Measurements from ENCODE around the gene ST6GALNAC3. TPM values are rescaled to one million over a fixed set of nuclear protein-coding genes. Genes with fewer than 3 reads are reported as not detected.

Gene ST6GALNAC3
- total RNA-seq, 2 donors from 2014 or later, result 6.3 to 7.6 TPM

GRCh38 chr1:76627498-76627897 lies 553.0 kb downstream of the ST6GALNAC3 start:
- 91 to 96% methylated on average over 4 to 5 of the region's 5 CpGs for WGBS, 2 experiments (ENCODE audit: insufficient coverage in 1 of 2, insufficient read length in 1 of 2)
- Histone ChIP-seq H3K9ac (ENCODE audit: extremely low read depth, low read length, poor library complexity, severe bottlenecking) (no peak overlapping the region), H3K4me1 (ENCODE audit: control insufficient read depth, insufficient read depth, low read length) (no peaks in the 10 kb centered on the region), H3K27ac (ENCODE audit: low read depth, low read length) (no peak overlapping the region), H3K36me3 (ENCODE audit: control insufficient read depth, insufficient read depth, low read length) (no peaks in the 10 kb centered on the region), H3K9me3 (ENCODE audit: control insufficient read depth, low read length) (no peaks in the 10 kb centered on the region), H3K4me3 (ENCODE audit: low read length) (no peak overlapping the region), H3K27me3 (ENCODE audit: control insufficient read depth, insufficient read depth, low read length, poor library complexity, severe bottlenecking) (no peaks in the 10 kb centered on the region)
- TF ChIP-seq CTCF (conservative IDR thresholded peaks at IDR 0.05), result no peak
- Mint-ChIP-seq H3K36me3 (ENCODE audit: low read depth) (no peaks in the 10 kb centered on the region), H3K4me1 (peaks cover 2% of the 10 kb centered on the region), H3K27ac (no peak overlapping the region), H3K4me3 (no peak overlapping the region), H3K9me3 (no peaks in the 10 kb centered on the region), H3K27me3 (ENCODE audit: insufficient read depth) (no peaks in the 10 kb centered on the region)
- DNase-seq, result no peak

- no peaks in the 10 kb centered on the region for H3K9me3 Mint-ChIP-seq
- H3K27ac Mint-ChIP-seq, result no peak overlapping the region
- peaks cover 2% of the 10 kb centered on the region for H3K4me1 Mint-ChIP-seq
- Histone ChIP-seq H3K27me3 (ENCODE audit: control insufficient read depth, insufficient read depth, low read length, poor library complexity, severe bottlenecking) (no peaks in the 10 kb centered on the region), H3K9me3 (ENCODE audit: control insufficient read depth, low read length) (no peaks in the 10 kb centered on the region), H3K36me3 (ENCODE audit: control insufficient read depth, insufficient read depth, low read length) (no peaks in the 10 kb centered on the region), H3K4me1 (ENCODE audit: control insufficient read depth, insufficient read depth, low read length) (no peaks in the 10 kb centered on the region), H3K9ac (ENCODE audit: extremely low read depth, low read length, poor library complexity, severe bottlenecking) (no peak overlapping the region), H3K27ac (ENCODE audit: low read depth, low read length) (no peak overlapping the region), H3K4me3 (ENCODE audit: low read length) (no peak overlapping the region)
- TF ChIP-seq CTCF (conservative IDR thresholded peaks at IDR 0.05), result no peak
- H3K4me3 Mint-ChIP-seq, result no peak overlapping the region
- no peaks in the 10 kb centered on the region for H3K27me3 Mint-ChIP-seq (ENCODE audit: insufficient read depth)
- H3K36me3 Mint-ChIP-seq (ENCODE audit: low read depth), result no peaks in the 10 kb centered on the region
- no peak for DNase-seq
Measured at GRCh38 chr1:76627901-76628300, 553.4 kb downstream of the ST6GALNAC3 start.

- DNase-seq, result no peak
- no peaks in the 10 kb centered on the region for H3K9me3 ChIP-seq (ENCODE audit: control insufficient read depth, low read length)
- 95 to 100% methylated on average over 2 to 3 of the region's 3 CpGs for WGBS, 2 experiments (ENCODE audit: insufficient coverage in 1 of 2, insufficient read length in 1 of 2)
- no peak overlapping the region for H3K27ac ChIP-seq (ENCODE audit: low read depth, low read length)
- no peak overlapping the region for H3K9ac ChIP-seq (ENCODE audit: extremely low read depth, low read length, poor library complexity, severe bottlenecking)
- no peaks in the 10 kb centered on the region for H3K27me3 ChIP-seq (ENCODE audit: control insufficient read depth, insufficient read depth, low read length, poor library complexity, severe bottlenecking)
- no peaks in the 10 kb centered on the region for H3K4me1 Mint-ChIP-seq
- H3K4me3 Mint-ChIP-seq, result no peak overlapping the region
- no peak for TF ChIP-seq CTCF (conservative IDR thresholded peaks at IDR 0.05)
- H3K9me3 Mint-ChIP-seq, result no peaks in the 10 kb centered on the region
- H3K4me3 ChIP-seq (ENCODE audit: low read length), result no peak overlapping the region
- H3K36me3 Mint-ChIP-seq (ENCODE audit: low read depth), result no peaks in the 10 kb centered on the region
- no peaks in the 10 kb centered on the region for H3K27me3 Mint-ChIP-seq (ENCODE audit: insufficient read depth)
- no peak overlapping the region for H3K27ac Mint-ChIP-seq
- H3K36me3 ChIP-seq (ENCODE audit: control insufficient read depth, insufficient read depth, low read length), result no peaks in the 10 kb centered on the region
- H3K4me1 ChIP-seq (ENCODE audit: control insufficient read depth, insufficient read depth, low read length), result no peaks in the 10 kb centered on the region
Measured at GRCh38 chr1:76632136-76632535, 557.6 kb downstream of the ST6GALNAC3 start.
